Panc1 (cell line): ENCODE results near the gene CMTR2.

Experiments
- POLR2AphosphoS5 ChIP-seq: IDR thresholded peaks from 2 replicates; pipeline ENCODE4 v1.6.1; 2012; ENCODE audit warnings: mild to moderate bottlenecking, low read depth, low read length, moderate library complexity
- SIN3A ChIP-seq: IDR thresholded peaks from 2 replicates; pipeline ENCODE4 v1.6.1; 2012; ENCODE audit warnings: low read depth, mild to moderate bottlenecking, low read length, moderate library complexity, borderline replicate concordance; ENCODE audit not compliant: insufficient read depth
- TCF7L2 ChIP-seq: IDR thresholded peaks from 2 replicates; pipeline ENCODE4 v1.6.1; 2011; ENCODE audit warnings: mild to moderate bottlenecking, low read depth, low read length, inconsistent platforms
- TF ChIP-seq, protein P1 (sequence below): fragments of 450-650 bp; IDR thresholded peaks from 2 replicates; pipeline ENCODE4 v1.5.1; 2017; ENCODE audit warnings: mild to moderate bottlenecking

DNA sequence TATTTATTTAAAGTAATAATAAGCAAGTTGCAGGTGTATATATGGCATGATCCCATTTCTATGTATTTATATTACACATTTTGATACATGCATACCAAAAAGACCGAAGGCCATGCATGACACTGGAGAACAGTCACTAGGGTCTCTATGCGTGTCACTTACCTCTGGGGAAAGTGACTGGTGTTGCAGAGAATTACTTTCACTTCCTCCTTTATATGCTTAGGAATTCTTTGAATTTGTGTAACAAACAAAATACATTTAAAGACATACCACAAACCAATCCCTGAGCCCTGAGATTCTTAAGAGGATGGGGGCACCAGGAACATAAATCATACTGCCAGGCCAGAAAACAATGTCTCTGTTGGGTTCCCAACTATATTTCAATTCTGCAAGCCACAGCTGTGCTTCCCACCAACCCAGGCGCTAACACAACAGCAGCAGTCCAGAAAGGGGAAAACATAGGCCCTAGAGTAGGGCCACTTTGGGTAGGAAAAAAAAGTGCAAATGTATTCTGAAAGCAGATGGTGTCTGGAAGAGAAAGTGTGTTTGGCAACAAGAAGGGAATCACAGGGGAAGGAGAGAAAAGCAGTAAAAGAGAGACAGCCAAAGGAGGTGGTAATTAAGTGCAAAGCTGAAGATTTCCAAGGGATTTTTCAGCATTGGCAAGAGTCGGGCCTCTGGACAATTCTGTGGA lies 34.2 kb downstream of the CMTR2 start:
- TF ChIP-seq, protein P1, sequence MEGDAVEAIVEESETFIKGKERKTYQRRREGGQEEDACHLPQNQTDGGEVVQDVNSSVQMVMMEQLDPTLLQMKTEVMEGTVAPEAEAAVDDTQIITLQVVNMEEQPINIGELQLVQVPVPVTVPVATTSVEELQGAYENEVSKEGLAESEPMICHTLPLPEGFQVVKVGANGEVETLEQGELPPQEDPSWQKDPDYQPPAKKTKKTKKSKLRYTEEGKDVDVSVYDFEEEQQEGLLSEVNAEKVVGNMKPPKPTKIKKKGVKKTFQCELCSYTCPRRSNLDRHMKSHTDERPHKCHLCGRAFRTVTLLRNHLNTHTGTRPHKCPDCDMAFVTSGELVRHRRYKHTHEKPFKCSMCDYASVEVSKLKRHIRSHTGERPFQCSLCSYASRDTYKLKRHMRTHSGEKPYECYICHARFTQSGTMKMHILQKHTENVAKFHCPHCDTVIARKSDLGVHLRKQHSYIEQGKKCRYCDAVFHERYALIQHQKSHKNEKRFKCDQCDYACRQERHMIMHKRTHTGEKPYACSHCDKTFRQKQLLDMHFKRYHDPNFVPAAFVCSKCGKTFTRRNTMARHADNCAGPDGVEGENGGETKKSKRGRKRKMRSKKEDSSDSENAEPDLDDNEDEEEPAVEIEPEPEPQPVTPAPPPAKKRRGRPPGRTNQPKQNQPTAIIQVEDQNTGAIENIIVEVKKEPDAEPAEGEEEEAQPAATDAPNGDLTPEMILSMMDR: no peak
- TF ChIP-seq POLR2AphosphoS5 (no peak), TCF7L2 (no peak), SIN3A (no peak)
